Ishikawa (cell line): ENCODE results near the gene LETM1.

Experiments
- EP300 ChIP-seq: IDR thresholded peaks from 2 replicates; pipeline ENCODE4 v1.6.1; 2012; ENCODE audit warnings: borderline replicate concordance
- NFIC ChIP-seq: IDR thresholded peaks from 2 replicates; pipeline ENCODE4 v1.6.1; 2012

DNA sequence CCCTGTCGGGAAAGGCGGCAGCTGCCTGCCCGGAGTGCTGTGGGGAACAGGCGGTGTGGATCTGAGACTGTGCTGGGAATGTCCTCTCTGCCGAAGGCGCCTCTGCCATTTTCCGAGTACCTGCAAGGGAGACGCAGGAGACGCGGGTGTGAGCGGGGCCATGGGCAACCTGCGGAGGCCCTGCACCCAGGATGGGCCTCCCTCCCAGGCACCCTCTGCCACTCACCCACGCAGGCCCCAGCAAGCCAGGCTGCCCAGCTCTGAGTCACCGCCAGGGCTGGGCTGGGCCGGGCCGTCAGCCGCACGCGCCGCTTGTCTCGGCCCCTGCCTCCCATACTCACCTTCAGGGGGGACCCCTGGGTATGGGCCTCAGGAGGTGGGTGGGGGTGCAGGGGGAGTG, 66.4 kb downstream of the LETM1 start:
- TF ChIP-seq EP300: no peak
- TF ChIP-seq NFIC: no peak
